OCI-LY3 (cell line): ENCODE measurements around the gene RNF14.

Source experiments
- EZH2phosphoT487 ChIP-seq: fragments of 200-600 bp; shearing (Covaris generic); IDR thresholded peaks from 2 replicates; pipeline ENCODE4 v1.6.1; 2018; ENCODE audit warnings: antibody characterized with exemption, mixed run types, low read depth
- TF ChIP-seq, protein P1 (sequence below): fragments of 200-600, 300-600 bp; sonication (generic); IDR thresholded peaks from 2 replicates; pipeline ENCODE4 v1.5.1; 2014; ENCODE audit warnings: antibody characterized with exemption, low read length, low read depth

DNA sequence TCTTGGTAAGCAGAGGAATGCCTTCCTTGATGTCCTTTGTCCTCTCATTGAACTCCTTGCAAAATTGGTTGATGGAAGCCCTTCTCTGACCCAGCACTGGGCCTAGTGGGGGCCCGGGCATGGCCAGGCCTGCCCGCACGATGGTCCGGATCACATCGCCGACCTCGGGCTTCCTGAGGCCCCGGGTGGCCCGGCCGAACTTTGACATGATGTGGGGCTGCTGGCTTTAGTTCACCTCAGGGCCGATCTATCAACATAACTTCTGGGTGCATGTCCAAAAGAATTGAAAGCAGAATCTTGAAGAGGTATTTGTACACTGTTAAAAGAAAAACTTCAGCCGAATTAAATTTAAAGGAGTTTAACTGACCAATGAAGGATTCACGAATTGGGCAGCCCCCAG, 68.0 kb downstream of the RNF14 start:
- TF ChIP-seq, protein P1, sequence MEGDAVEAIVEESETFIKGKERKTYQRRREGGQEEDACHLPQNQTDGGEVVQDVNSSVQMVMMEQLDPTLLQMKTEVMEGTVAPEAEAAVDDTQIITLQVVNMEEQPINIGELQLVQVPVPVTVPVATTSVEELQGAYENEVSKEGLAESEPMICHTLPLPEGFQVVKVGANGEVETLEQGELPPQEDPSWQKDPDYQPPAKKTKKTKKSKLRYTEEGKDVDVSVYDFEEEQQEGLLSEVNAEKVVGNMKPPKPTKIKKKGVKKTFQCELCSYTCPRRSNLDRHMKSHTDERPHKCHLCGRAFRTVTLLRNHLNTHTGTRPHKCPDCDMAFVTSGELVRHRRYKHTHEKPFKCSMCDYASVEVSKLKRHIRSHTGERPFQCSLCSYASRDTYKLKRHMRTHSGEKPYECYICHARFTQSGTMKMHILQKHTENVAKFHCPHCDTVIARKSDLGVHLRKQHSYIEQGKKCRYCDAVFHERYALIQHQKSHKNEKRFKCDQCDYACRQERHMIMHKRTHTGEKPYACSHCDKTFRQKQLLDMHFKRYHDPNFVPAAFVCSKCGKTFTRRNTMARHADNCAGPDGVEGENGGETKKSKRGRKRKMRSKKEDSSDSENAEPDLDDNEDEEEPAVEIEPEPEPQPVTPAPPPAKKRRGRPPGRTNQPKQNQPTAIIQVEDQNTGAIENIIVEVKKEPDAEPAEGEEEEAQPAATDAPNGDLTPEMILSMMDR = no peak
- no peak for TF ChIP-seq EZH2phosphoT487
